Hepatocyte (in vitro differentiated cells): ENCODE data around the gene GCNT3.

Experiments
- CTCF ChIP-seq: fragments of 200-600 bp; sonication (generic); IDR thresholded peaks from 2 replicates; pipeline ENCODE4 v1.5.1; 2016; ENCODE audit warnings: antibody characterized with exemption, mild to moderate bottlenecking; ENCODE audit not compliant: poor library complexity
- EZH2 ChIP-seq: fragments of 200-600 bp; sonication (generic); IDR thresholded peaks from 2 replicates; pipeline ENCODE4 v1.6.1; 2016; ENCODE audit warnings: antibody characterized with exemption, mild to moderate bottlenecking, borderline replicate concordance

GRCh38 chr15:59562448-59563186 is 49.0 kb upstream of the GCNT3 start:
- TF ChIP-seq EZH2 = no peak
- TF ChIP-seq CTCF = no peak
